Panc1 (cell line): ENCODE data around the gene DMBX1. TPM values are rescaled to one million over a fixed set of nuclear protein-coding genes. Genes with fewer than 3 reads are reported as not detected.

Experiments
- ATAC-seq: fragments of 200-7000 bp; cut with Tn5 transposase; 2 replicates; pipeline ENCODE4 v1.9.1; 2020; ENCODE audit warnings: mild to moderate bottlenecking, moderate library complexity
- BruUV-seq: library from RNA; stranded (reverse); fragments of 400-500 nt; replicated peaks from 2 replicates; lab custom pipeline; 2021; lab: Mats Ljungman, UMichigan
- CTCF ChIA-PET: fragments of 300-600 bp; sonication (Branson Sonifier 250); formaldehyde crosslinking; loops from one replicate; lab custom pipeline; 2022; ENCODE audit warnings: antibody characterized with exemption; lab: Charles Lee
- POLR2A ChIA-PET: fragments of 300-600 bp; sonication (Branson Sonifier 250); formaldehyde crosslinking; loops from one replicate; lab custom pipeline; 2022; ENCODE audit warnings: antibody characterized with exemption; lab: Charles Lee
- DNase-seq: peaks from one replicate; pipeline ENCODE4 v3.0.0-alpha.2; 2010; ENCODE audit warnings: low read depth, low spot score
- H3K27ac ChIP-seq: 2 replicates; pipeline ENCODE4 v1.5.1; 2011; ENCODE audit warnings: mild to moderate bottlenecking, low read length, inconsistent platforms
- H3K27me3 ChIP-seq: fragments of 200-500 bp; sonication (Bioruptor generic); 2 replicates; pipeline ENCODE4 v1.6.0; 2014; ENCODE audit warnings: low read length, inconsistent platforms; ENCODE audit not compliant: control insufficient read depth, insufficient read depth
- H3K36me3 ChIP-seq: fragments of 200-500 bp; sonication (Bioruptor generic); 2 replicates; pipeline ENCODE4 v1.5.1; 2014; ENCODE audit warnings: inconsistent platforms, mild to moderate bottlenecking, low read length, moderate library complexity; ENCODE audit not compliant: control insufficient read depth, insufficient read depth
- H3K4me1 ChIP-seq: 2 replicates; pipeline ENCODE4 v1.5.1; 2011; ENCODE audit warnings: inconsistent platforms, mild to moderate bottlenecking, low read length, moderate library complexity; ENCODE audit not compliant: control insufficient read depth, insufficient read depth
- H3K4me3 ChIP-seq, 2 experiments: 2 replicates each; pipeline ENCODE4 v1.5.1; 2011 to 2012; ENCODE audit warnings: low read depth in 2 of 2, low read length in 2 of 2, mild to moderate bottlenecking in 2 of 2, inconsistent platforms in 1 of 2, moderate library complexity in 1 of 2
- H3K9me3 ChIP-seq: fragments of 200-500 bp; sonication (Bioruptor generic); 2 replicates; pipeline ENCODE4 v1.5.1; 2014; ENCODE audit warnings: low read depth, mild to moderate bottlenecking, inconsistent platforms, low read length, moderate library complexity; ENCODE audit not compliant: control insufficient read depth, insufficient read depth
- POLR2AphosphoS5 ChIP-seq: IDR thresholded peaks from 2 replicates; pipeline ENCODE4 v1.6.1; 2012; ENCODE audit warnings: mild to moderate bottlenecking, low read depth, low read length, moderate library complexity
- SIN3A ChIP-seq: IDR thresholded peaks from 2 replicates; pipeline ENCODE4 v1.6.1; 2012; ENCODE audit warnings: low read depth, mild to moderate bottlenecking, low read length, moderate library complexity, borderline replicate concordance; ENCODE audit not compliant: insufficient read depth
- TCF7L2 ChIP-seq: IDR thresholded peaks from 2 replicates; pipeline ENCODE4 v1.6.1; 2011; ENCODE audit warnings: mild to moderate bottlenecking, low read depth, low read length, inconsistent platforms
- in situ Hi-C: cut with HindIII; loops from 2 replicates; pipeline ENCODE4 v1.10.0; 2016; ENCODE audit warnings: low sequenced_read_pairs, low pct_unique_long_range_greater_than_20kb
- intact Hi-C: fragments of 100-400 bp; cut with micrococcal nuclease; formaldehyde crosslinking; loops from one replicate; pipeline ENCODE4 v1.10.0; 2022; ENCODE audit not compliant: unreplicated experiment
- total RNA-seq: library from RNA; stranded (reverse); gene quantifications from one replicate; pipeline ENCODE4 v1.2.1, GENCODE V29; 2021; ENCODE audit not compliant: unreplicated experiment
- TF ChIP-seq, protein P1 (sequence below), 2 experiments: IDR thresholded peaks; 2 replicates each; pipeline ENCODE4 v1.6.1; 2011 to 2012; ENCODE audit warnings: low read depth in 2 of 2, control low read depth in 1 of 2, low read length in 1 of 2, mild to moderate bottlenecking in 1 of 2, moderate library complexity in 1 of 2; ENCODE audit not compliant: insufficient read depth in 1 of 2
- TF ChIP-seq, protein P2 (sequence below): fragments of 450-650 bp; IDR thresholded peaks from 2 replicates; pipeline ENCODE4 v1.5.1; 2017; ENCODE audit warnings: mild to moderate bottlenecking

Gene DMBX1
- total RNA-seq, 1 experiment from 2014 or later = 0.05 TPM

DNA sequence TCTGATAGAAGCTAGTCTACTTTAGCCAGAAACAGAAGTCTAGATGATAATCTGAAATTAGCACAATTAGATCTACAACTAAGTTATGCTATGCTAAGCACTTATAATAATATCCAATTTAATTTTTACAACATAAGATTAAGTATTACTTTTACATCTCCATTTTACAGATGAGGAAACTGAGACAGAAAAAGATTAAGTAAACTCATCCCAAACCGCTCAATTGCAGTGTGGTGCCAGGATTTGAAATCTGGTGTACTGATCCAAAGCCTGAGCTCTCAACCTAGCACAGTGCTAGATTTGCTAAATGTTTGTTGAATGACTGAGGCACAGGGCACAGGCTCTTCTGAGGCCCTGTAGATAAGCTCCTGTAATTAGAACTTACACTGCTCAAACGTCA is 48.0 kb downstream of the DMBX1 start:
- no peak overlapping the region for H3K27ac ChIP-seq
- H3K9me3 ChIP-seq = no peaks in the 10 kb centered on the region
- H3K27me3 ChIP-seq = peaks cover 8% of the 10 kb centered on the region
- POLR2A ChIA-PET = no interaction called here
- CTCF ChIA-PET = interaction anchor here (1.1 kb wide), 1 partner anchor 131 kb away, joined by 4 read pairs; no protein-coding TSS in a partner anchor
- intact Hi-C loops = loop anchor here (10.0 kb wide), 1 partner anchor 187 kb away; no protein-coding TSS in a partner anchor
- ATAC-seq (no peak), DNase-seq (no peak)
- TF ChIP-seq, protein P1, sequence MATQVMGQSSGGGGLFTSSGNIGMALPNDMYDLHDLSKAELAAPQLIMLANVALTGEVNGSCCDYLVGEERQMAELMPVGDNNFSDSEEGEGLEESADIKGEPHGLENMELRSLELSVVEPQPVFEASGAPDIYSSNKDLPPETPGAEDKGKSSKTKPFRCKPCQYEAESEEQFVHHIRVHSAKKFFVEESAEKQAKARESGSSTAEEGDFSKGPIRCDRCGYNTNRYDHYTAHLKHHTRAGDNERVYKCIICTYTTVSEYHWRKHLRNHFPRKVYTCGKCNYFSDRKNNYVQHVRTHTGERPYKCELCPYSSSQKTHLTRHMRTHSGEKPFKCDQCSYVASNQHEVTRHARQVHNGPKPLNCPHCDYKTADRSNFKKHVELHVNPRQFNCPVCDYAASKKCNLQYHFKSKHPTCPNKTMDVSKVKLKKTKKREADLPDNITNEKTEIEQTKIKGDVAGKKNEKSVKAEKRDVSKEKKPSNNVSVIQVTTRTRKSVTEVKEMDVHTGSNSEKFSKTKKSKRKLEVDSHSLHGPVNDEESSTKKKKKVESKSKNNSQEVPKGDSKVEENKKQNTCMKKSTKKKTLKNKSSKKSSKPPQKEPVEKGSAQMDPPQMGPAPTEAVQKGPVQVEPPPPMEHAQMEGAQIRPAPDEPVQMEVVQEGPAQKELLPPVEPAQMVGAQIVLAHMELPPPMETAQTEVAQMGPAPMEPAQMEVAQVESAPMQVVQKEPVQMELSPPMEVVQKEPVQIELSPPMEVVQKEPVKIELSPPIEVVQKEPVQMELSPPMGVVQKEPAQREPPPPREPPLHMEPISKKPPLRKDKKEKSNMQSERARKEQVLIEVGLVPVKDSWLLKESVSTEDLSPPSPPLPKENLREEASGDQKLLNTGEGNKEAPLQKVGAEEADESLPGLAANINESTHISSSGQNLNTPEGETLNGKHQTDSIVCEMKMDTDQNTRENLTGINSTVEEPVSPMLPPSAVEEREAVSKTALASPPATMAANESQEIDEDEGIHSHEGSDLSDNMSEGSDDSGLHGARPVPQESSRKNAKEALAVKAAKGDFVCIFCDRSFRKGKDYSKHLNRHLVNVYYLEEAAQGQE (IDR thresholded peaks at IDR 0.05; ENCODE audit: insufficient read depth in 1 of 2, low read depth in 2 of 2, low read length in 1 of 2) = no peak
- no peak for TF ChIP-seq TCF7L2
- no peak for TF ChIP-seq SIN3A
- TF ChIP-seq, protein P2, sequence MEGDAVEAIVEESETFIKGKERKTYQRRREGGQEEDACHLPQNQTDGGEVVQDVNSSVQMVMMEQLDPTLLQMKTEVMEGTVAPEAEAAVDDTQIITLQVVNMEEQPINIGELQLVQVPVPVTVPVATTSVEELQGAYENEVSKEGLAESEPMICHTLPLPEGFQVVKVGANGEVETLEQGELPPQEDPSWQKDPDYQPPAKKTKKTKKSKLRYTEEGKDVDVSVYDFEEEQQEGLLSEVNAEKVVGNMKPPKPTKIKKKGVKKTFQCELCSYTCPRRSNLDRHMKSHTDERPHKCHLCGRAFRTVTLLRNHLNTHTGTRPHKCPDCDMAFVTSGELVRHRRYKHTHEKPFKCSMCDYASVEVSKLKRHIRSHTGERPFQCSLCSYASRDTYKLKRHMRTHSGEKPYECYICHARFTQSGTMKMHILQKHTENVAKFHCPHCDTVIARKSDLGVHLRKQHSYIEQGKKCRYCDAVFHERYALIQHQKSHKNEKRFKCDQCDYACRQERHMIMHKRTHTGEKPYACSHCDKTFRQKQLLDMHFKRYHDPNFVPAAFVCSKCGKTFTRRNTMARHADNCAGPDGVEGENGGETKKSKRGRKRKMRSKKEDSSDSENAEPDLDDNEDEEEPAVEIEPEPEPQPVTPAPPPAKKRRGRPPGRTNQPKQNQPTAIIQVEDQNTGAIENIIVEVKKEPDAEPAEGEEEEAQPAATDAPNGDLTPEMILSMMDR = no peak
- no peak for TF ChIP-seq POLR2AphosphoS5
- no peak overlapping the region for H3K4me3 ChIP-seq
- in situ Hi-C loops = no loop called here
- BruUV-seq = no TSS peak
- no peaks in the 10 kb centered on the region for H3K36me3 ChIP-seq
- H3K4me1 ChIP-seq = 0 out of 2 replicates have a peak, but pooled peaks cover under 1% of the 10 kb centered on the region

DNA sequence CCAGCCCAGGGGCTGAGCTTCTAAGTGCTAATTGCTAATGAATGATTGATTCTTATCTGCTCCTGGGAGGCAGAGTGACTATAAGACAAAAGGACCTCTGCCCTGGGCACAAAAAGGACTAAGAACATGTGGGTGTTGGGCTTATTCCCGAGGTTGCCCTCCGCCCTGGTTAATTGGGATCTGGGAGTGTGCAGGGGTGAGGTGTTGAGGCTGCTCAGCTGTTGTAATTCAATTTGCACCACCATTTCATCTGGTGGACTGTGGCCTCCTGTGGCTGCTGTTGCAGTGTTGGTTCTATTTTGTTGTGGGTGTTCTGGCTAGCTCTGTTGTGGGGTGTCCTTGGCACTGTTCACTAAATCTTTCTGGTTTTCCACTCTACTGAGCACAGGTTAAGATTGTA is 48.5 kb downstream of the DMBX1 start:
- H3K9me3 ChIP-seq = no peaks in the 10 kb centered on the region
- intact Hi-C loops (loop anchor here (10.0 kb wide), 1 partner anchor 187 kb away; no protein-coding TSS in a partner anchor), in situ Hi-C loops (no loop called here)
- ATAC-seq (no peak), DNase-seq (no peak)
- ChIA-PET CTCF (interaction anchor here (1.1 kb wide), 1 partner anchor 131 kb away, joined by 4 read pairs; no protein-coding TSS in a partner anchor), POLR2A (no interaction called here)
- TF ChIP-seq POLR2AphosphoS5 (no peak), TCF7L2 (no peak), SIN3A (no peak)
- TF ChIP-seq, protein P1 (IDR thresholded peaks at IDR 0.05; ENCODE audit: insufficient read depth in 1 of 2, low read depth in 2 of 2, low read length in 1 of 2) = no peak
- TF ChIP-seq, protein P2 = no peak
- H3K27ac ChIP-seq = no peak overlapping the region
- H3K36me3 ChIP-seq = no peaks in the 10 kb centered on the region
- peaks cover 8% of the 10 kb centered on the region for H3K27me3 ChIP-seq
- BruUV-seq = no TSS peak
- no peak overlapping the region for H3K4me3 ChIP-seq
- no peaks in the 10 kb centered on the region for H3K4me1 ChIP-seq
